ENCODE results near the gene BRD4. TPM values are rescaled to one million over a fixed set of nuclear protein-coding genes. Genes with fewer than 3 reads are reported as not detected.

Gene BRD4
- total RNA-seq, 4 donors from 2014 or later, result 27.6 to 46.5 (median 35.3) TPM

DNA sequence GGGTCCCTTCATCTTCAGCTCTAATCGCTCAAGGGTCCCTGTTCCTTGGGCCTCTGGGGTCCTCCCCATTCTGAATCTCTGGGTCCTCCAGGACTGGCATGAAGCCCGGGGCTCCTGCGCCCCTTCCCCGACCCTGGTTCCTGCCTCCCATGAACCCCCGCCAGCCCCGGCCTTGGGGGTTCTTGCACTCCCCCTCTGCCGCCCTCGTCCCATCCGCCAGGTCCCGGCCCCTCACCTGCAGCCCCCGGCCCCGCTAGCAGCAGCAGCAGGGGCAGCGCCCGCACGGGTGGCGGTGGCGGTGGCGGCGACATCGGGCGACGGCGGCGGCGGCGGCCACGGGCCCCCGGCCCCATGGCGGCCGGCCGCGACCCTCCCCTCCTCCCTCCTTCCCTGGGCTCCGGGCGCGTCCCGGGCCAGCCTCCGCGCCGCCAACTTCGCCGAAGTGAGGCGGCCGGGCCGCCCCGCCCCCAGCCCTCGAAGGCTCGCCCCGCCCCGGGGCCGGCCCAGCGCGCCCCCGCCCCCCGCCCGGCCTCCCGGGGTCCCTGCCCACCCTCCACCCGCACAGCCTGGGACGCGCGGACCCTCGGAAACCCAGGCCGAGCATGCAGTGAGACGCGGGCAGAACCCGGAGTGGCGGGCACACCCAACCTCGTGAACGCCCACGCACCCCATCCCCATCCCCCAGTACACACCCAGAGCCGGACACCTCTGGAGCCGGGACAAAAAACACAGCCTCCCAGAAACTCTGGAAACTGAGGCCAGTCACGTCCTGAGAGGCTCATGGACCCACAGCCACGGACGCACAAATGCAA, 131.6 kb downstream of the BRD4 start, which contains the start of gene NOTCH3:
NOTCH3 (minus strand) TSS at position 443 of the 812 bp plus-strand sequence; CDS start at position 353, 90 bp downstream.
- TF ChIP-seq, protein P1, sequence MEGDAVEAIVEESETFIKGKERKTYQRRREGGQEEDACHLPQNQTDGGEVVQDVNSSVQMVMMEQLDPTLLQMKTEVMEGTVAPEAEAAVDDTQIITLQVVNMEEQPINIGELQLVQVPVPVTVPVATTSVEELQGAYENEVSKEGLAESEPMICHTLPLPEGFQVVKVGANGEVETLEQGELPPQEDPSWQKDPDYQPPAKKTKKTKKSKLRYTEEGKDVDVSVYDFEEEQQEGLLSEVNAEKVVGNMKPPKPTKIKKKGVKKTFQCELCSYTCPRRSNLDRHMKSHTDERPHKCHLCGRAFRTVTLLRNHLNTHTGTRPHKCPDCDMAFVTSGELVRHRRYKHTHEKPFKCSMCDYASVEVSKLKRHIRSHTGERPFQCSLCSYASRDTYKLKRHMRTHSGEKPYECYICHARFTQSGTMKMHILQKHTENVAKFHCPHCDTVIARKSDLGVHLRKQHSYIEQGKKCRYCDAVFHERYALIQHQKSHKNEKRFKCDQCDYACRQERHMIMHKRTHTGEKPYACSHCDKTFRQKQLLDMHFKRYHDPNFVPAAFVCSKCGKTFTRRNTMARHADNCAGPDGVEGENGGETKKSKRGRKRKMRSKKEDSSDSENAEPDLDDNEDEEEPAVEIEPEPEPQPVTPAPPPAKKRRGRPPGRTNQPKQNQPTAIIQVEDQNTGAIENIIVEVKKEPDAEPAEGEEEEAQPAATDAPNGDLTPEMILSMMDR (IDR thresholded peaks at IDR 0.05; ENCODE audit: low read depth), result no peak

DNA sequence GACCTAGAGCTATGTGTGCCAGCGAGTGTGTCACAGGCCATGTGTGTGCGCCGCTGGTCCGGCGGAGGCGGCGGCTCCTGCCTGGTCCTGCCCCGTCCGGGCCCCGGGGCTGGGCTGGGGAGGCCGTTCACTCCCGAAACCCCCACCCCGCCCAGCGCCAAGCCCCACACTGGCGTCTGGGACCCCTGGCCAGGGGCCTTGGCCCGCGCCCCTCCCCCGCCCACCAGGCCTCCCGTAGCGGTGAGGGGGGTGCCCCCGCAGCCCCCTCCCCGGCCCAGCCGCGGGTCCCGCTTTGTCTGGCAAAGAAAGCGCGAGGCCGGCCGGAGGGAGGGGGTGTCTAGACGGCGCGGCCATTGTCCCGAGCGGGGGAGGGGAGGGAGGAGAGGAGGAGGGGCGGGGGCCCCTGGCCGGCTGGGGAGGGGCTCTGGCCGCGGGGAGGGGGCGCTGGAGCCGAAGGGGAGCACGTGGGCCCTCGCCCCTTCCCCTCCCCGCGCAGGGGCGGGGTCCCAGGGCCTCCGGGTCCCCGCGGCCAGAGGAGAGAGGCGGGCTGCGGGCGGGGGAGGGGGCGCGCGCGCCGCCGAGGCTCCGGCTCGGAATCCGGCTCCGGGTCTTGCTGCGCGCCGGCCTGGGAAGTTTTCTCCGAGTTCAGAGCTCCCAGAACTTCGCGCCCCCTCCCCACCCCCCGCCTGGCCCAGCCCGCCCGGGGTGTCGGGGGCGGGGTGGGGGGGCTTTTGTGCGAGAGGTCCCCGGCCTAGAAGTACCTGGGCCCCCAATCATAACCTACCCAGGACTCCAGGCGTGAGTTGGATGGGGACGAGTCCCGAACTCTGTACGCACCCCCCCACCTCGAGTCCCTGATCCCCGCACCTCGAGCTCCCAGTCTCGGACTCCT, 132.4 kb downstream of the BRD4 start:
- TF ChIP-seq, protein P1 (IDR thresholded peaks at IDR 0.05; ENCODE audit: low read depth), result no peak

DNA sequence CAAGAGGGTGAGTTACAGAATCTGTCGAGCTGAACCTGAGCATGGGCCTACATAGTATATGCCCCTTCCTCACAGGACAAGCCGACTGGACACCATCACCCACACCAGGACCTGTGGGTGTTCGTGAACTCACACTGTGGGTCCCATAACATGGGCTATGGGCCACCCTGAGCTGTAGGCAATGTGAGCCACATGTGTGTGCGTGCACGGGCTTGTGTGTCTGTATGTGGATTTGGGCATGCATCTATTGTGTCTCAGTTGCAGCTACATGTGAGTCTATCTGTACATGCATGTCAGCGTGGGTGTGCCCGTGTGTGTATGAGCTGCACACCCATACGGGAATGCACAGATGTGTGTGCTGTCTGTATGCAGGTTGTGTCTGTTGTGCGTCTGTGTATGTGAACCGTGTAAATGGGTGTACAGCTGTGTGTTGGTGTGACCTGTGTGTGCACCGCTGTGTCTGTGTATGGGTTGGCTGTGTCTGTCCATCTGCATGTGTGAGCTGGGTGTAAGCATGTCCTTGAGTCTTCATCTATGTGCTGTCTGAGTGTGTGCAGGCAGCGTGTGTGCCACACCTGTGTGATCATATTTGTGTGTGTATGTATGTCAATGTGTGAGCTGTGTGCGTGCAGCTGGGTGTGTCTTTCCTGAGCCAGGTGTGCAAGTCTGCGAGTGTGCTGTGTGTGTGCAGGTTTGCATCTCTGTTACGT, 133.2 kb downstream of the BRD4 start:
- TF ChIP-seq, protein P1 (IDR thresholded peaks at IDR 0.05; ENCODE audit: low read depth), result no peak

DNA sequence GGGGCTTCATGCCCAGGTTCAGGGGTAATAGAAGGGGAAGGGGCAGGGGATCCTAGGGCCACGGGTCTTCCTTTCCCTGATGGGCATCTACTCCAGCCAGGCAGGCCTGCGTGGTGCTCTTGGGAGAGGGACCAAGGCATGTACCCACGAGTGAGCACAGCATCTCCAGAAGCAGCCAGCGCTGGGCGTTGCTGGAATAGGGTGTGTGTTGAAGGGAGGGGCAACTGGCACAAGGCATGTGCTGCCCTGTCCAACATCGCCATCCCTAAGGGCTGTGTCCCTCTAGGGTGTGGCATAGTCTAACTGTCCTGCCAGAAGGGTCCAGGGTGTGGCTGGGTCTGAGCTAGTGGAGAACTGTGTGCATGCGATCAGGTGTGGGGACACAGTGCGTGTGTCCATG, 134.4 kb downstream of the BRD4 start:
- TF ChIP-seq, protein P1 (IDR thresholded peaks at IDR 0.05; ENCODE audit: low read depth), result no peak

DNA sequence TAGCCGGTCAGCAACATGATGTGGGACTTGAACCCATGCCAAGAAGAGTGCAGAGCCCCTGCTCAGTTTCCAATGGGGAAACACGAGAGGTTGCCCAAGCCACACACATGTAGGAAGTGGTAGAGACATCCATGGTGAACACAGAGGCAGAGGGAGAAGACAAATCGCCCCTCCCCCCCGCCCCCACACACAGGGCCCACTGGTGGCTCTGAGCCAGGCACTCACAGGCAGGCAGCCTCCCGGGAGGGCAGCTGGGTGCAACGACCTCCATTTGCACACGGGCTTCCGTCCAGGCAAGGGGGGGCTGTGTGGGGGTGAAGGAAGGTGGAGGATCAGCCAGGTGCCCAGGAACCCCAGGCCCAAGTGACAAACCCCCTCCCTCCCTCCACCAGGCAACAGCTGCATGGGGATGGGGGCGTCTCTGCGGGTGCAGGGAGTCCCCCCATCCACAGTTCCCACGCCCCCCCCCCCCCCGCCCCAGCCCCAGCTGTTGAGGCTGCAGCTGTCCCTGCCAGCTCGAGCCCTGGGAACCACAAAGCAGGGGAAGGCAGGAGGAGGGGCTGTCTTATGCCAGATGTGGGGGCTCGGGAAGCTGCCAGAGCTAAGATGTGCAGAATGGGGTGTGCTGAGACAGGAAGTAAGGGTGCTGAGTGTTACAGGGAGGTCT, 134.9 kb downstream of the BRD4 start:
- TF ChIP-seq, protein P1 (IDR thresholded peaks at IDR 0.05; ENCODE audit: low read depth), result no peak

DNA sequence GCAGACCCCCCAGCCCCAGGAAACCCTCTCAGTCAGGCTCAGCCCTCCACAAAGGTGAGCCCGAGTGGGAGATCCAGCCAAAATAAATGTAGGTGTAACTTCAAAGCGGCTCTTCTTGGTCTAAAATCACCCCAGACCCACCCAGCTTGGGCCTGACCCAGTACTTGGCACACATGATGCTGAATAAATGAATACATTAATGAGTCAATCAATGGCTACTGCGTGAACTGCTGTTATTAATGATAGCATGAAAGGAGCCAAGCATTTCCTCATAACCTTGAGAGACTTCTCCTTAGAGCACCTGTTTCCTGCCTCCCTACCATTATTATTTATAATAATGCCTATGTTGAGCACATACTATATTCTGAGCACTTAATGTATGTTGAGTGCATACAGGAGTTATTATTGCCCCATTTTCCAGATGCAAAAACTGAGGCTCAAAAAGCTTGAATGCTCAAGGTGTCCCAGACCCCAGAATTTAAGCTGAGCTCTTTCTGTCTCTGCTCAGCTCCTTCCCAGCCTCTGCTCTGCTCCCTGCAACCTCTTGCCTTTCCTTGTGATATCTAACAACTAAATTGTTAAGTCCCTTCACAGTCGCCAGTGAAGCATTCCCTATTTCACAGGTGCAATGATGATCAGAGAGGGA, 135.9 kb downstream of the BRD4 start:
- TF ChIP-seq, protein P1 (IDR thresholded peaks at IDR 0.05; ENCODE audit: low read depth), result no peak
